Pons (tissue), 1 donor: Measurements from ENCODE around the gene TPSG1.
"Not testable (repeated sequence)": the region's sequence is repeated elsewhere in the genome, so short reads cannot be mapped to it uniquely, and the experiment has no call there.

Experiments
- DNase-seq: peaks from one replicate; pipeline ENCODE4 v3.0.0-alpha.2; 2016; ENCODE audit warnings: low spot score

TPSG1 gene

GRCh38 chr16:1215574-1216295 lies 9.3 kb downstream of the TPSG1 start:
- DNase-seq, result no peak

DNA sequence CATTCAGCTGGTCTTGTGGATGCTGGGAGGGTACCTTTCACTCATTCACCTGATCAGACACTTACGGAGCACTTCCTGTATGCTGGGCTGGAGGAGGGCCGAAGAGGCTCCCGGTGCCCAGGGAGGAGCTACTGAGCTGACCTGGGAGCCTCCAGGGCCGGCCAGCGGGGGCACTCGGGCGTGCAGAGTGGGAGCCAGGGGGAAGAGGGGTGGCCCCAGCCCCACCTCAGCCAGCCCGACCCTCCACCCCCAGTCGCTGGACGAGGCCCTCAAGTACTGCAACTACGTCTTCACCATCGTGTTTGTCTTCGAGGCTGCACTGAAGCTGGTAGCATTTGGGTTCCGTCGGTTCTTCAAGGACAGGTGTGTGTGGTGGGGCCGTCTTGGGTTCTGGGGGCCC lies 10.3 kb downstream of the TPSG1 start:
- DNase-seq, result no peak

GRCh38 chr16:1213796-1214372 lies 11.2 kb downstream of the TPSG1 start:
- DNase-seq, result no peak

DNA sequence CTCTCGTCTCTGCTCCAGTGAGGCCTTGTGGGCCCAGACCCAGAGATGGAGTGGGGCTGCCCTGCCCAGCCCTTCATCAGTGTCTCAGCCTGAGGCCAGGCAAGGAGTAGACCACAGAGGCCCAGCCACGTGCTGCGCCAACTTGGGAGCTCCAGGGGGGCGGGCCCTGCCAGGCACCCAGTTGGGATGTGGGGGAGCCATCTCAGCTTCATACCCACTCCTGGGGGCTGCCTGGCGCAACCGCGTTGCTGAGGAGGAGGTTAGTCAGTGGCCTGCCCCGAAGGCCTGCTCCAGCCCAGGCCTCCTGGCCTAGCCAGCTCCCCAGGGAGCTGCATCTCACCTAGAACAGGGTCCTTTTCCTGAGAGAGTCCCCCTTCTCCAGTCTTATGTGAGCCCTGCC lies 11.8 kb downstream of the TPSG1 start:
- no peak for DNase-seq

GRCh38 chr16:1212616-1213194 lies 12.4 kb downstream of the TPSG1 start:
- DNase-seq, result no peak

DNA sequence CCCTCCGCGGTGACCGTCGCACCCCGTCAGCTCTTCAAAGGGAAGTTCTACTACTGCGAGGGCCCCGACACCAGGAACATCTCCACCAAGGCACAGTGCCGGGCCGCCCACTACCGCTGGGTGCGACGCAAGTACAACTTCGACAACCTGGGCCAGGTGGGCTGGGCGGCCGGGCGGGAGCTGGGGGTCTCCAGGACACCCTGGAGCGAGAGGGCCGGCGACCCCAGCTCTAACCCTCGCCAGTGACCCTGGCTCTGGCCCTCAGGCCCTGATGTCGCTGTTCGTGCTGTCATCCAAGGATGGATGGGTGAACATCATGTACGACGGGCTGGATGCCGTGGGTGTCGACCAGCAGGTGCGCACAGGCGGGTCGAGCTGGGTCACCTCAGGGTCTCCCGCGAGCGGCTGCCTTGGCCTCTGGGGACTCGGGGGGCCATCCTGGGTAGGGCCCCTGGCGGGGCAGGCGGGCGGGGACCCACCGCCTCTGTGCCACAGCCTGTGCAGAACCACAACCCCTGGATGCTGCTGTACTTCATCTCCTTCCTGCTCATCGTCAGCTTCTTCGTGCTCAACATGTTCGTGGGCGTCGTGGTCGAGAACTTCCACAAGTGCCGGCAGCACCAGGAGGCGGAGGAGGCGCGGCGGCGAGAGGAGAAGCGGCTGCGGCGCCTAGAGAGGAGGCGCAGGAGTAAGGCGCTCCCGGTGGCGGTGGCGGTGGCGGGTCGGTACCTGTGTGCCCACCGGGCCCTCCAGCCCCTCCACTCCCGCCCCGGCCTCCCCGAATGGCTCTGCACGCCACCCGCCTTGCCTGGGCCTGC lies 13.4 kb downstream of the TPSG1 start:
- no peak for DNase-seq

DNA sequence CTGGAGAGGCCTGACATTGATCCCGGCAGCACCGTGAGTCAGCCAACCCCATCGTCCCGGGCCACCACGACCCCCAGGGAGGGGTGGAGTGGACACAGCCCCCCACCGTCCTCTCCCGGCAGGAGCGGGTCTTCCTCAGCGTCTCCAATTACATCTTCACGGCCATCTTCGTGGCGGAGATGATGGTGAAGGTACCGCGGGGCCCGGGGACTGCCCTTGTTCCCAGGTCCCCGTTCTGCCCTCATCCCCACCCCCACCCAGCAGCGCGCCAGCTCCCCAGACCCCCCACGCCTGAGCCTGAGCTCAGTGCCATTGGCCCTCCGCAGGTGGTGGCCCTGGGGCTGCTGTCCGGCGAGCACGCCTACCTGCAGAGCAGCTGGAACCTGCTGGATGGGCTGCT lies 14.6 kb downstream of the TPSG1 start:
- no peak for DNase-seq

- no peak for DNase-seq
These were observed 16.0 kb downstream of the TPSG1 start for GRCh38 chr16:1209081-1209480.

DNA sequence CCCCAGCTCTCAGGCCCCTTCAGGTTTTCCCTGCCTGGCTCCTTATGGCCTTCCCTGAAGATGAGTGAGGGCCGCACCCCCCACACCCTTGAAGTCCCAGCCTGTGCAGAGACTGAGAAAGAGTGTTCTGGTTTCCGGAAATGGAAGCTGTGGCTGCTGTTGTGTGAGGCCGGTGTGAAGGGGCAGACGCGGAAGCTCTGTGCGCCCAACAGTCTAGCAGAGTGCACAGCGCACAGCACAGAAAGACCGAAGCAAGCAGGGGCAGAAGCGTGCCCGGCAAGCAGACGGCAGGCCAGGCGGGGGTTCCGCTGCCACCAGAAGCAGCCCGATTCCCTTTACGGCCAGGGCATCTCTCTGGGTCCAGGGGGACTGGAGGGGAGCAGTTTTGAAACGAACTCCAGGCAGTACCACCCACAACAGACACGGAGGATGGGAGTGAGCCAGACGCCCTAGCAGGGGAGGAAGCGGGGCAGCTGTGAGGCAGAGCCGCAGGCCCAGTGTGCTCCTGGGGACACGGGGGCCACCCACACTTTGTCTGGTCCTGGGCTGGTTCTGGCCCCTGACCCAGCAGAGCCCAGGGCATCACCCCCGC lies 16.7 kb downstream of the TPSG1 start:
- DNase-seq, result no peak

- no peak for DNase-seq
These were observed 18.3 kb downstream of the TPSG1 start for GRCh38 chr16:1206786-1207185.

DNA sequence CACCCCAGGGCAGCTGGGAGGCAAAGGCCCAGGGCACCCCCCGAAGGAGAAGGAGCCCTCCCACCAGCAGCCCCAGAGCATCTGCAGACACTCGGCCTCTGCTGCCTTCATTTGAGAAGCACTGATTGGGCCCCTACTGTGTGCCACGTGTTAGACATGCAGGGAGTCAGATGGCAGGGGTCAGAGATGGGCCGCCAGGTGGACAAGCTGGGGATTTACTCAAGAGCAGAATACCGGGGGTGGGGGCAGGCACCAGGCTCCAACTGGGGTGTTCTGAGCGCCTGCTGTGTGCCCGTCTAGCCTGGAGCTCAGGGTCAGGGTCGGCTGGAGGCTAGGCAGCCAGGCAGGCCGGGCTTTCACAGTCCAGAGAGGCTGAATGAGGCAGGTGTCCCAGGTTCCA lies 18.7 kb downstream of the TPSG1 start:
- no peak for DNase-seq

DNA sequence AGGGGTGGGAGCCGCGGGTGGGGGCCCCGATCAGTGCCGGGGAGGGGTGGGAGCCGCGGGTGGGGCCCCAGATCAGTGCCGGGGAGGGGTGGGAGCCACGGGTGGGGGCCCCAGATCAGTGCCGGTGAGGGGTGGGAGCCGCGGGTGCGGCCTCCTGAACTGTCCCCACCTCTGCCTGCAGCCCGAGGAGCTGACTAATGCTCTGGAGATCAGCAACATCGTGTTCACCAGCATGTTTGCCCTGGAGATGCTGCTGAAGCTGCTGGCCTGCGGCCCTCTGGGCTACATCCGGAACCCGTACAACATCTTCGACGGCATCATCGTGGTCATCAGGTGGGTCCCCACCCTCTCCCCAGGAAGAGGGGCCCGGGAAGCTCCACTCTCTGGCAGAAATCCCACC lies 20.1 kb downstream of the TPSG1 start:
- DNase-seq, result no peak

GRCh38 chr16:1202274-1202673 lies 22.8 kb downstream of the TPSG1 start:
- no peak for DNase-seq

DNA sequence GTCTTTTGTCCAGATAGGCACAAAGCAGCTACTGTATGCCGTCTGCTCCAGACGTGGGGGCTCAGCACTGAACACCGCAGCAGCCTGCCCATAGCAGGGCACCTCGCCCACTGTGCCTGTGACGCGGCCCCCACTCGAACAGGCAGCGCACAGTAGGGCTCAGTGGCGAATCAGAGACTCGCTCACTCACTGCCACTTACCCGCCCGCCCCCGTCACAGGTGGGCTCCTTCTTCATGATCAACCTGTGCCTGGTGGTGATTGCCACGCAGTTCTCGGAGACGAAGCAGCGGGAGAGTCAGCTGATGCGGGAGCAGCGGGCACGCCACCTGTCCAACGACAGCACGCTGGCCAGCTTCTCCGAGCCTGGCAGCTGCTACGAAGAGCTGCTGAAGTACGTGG lies 23.6 kb downstream of the TPSG1 start:
- no peak for DNase-seq

GRCh38 chr16:1200014-1200627 lies 24.9 kb downstream of the TPSG1 start:
- DNase-seq, result no peak

DNA sequence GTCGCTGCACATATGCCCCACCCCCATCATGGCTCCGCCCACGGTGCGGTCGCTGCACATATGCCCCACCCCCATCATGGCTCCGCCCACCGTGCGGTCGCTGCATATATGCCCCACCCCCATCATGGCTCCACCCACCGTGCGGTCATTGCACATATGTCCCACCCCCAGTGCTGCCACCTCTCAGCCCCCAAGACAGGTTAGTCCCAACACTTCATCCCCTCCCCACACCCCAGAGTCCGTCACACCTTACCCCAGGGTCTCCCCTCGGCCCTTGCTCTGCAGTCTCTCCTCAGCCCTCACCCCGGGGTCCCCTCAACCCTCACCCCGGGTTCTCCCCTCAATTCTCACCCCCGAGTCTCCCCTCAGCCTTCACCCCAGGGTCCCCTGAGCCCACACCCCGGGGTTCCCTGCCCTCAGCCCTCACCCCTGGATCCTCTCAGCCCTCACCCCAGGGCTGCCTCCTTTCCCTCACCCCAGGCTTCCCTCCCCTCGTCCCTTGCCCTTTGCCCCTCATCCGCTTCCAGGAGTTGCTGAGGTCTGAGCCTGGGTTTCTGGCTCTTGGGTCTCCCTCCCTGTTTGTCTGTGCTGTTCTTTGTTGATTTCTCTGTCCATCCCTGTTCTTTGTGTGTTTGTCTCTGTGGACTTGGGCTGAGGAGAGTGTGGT lies 25.6 kb downstream of the TPSG1 start:
- DNase-seq, result no peak

GRCh38 chr16:1198671-1199346 lies 26.3 kb downstream of the TPSG1 start:
- DNase-seq, result not testable (repeated sequence)

DNA sequence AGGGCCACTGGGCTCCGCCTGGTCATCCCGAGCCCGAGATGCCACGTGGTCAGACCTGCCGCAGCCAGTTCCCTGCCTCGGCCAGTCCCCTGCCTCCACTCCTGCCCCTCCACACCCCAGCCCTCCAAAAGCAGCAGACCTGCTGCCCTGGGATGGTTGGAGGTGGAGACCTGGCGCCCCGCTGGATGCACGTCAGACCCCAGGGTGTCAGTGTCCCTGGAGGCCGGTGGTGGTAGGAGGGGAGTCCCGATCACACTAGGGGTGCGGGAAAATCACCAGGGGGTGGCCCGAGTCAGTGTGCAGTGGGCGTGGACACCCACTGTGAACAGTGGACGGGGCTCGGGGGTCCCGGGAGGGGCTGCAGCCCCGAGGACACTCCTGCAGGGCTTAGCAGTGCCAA lies 26.9 kb downstream of the TPSG1 start:
- no peak for DNase-seq

DNA sequence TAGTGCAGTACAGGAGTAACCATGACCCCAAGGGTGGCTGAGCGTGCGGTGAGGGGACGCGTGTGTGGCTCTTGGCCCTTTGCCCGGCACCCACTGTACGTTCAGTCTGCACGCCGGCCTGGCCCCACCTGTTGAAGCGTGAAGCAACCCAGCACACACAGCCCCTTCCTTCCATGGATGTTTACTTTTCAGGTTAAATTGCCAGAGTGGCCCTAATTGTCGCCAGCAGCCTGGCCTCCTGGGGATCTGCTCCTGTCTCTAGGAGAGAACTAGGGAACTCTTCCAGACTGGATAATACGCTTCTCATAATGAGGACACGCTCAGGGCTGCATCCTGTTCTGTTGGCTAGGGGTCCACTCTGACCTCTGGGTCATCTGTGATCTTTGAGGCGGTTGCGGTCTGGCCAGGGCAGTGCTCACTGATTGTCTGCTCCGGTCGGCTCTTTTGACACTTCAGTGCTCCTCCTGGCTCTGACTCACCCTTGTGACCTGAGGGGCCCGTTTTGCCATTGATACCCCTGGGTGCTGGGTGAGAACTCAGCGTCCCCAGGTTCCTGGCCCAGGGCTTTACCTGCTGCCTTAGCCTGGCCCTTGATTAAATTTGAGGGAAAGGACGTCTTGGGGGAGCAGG lies 27.7 kb downstream of the TPSG1 start:
- DNase-seq, result no peak

DNA sequence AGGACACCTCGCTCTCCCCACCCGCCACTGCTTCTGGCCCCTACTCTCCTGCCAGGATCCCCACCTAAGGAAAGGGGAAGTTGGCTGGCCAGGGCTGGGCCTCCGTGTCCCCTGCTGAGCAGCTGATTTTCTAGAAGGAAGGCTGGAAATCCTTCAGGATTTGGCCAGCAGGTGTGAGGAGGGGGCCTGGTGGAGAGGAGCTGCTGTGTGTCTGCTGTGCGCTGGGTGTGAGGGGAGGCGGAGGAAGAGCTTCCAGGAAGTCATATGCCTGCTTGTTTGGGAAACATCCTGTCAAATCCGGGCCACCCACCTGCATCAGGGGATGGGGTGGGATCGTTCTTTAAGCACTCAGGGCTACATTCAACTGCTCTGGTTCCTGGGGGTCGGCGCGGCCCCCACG lies 28.6 kb downstream of the TPSG1 start:
- no peak for DNase-seq

GRCh38 chr16:1195393-1195666 lies 29.7 kb downstream of the TPSG1 start:
- DNase-seq, result no peak
